SK-N-SH (cell line): ENCODE measurements around the gene MAPK6. TPM values are rescaled to one million over a fixed set of nuclear protein-coding genes. Genes with fewer than 3 reads are reported as not detected.

Experiments used
- ELF1 ChIP-seq: IDR thresholded peaks from 2 replicates; pipeline ENCODE4 v1.4.0; 2012
- EP300 ChIP-seq, 2 experiments: IDR thresholded peaks; 2 replicates each; pipeline versions ENCODE4 v1.4.0 to v1.6.1; 2012; ENCODE audit warnings: borderline replicate concordance in 1 of 2, low read depth in 1 of 2, low read length in 1 of 2
- EZH2phosphoT487 ChIP-seq: fragments of 200-600 bp; sonication (generic); IDR thresholded peaks from 2 replicates; pipeline ENCODE4 v1.6.1; 2017; ENCODE audit warnings: low read depth, mixed run types, mild to moderate bottlenecking, antibody characterized with exemption, moderate library complexity, borderline replicate concordance
- FOSL2 ChIP-seq: IDR thresholded peaks from 2 replicates; pipeline ENCODE4 v1.4.0; 2012; ENCODE audit warnings: low read depth, mild to moderate bottlenecking, moderate library complexity, borderline replicate concordance
- GABPA ChIP-seq: IDR thresholded peaks from 2 replicates; pipeline ENCODE4 v1.4.0; 2012; ENCODE audit warnings: low read depth, mild to moderate bottlenecking
- GATA2 ChIP-seq: sonication (generic); formaldehyde crosslinking; IDR thresholded peaks from 2 replicates; pipeline ENCODE4 v1.5.0; 2020; ENCODE audit warnings: mild to moderate bottlenecking, missing genetic modification reagents
- MAX ChIP-seq: IDR thresholded peaks from 2 replicates; pipeline ENCODE4 v1.4.0; 2012; ENCODE audit warnings: low read depth
- NRF1 ChIP-seq: IDR thresholded peaks from 2 replicates; pipeline ENCODE4 v1.6.1; 2012; ENCODE audit warnings: low read depth, mild to moderate bottlenecking, low read length
- PBX3 ChIP-seq: IDR thresholded peaks from 2 replicates; pipeline ENCODE4; 2012
- POLR2AphosphoS5 ChIP-seq: IDR thresholded peaks from 2 replicates; pipeline ENCODE4 v1.6.1; 2012; ENCODE audit warnings: low read depth, low read length
- RCOR1 ChIP-seq: fragments of 150-350 bp; IDR thresholded peaks from 2 replicates; pipeline ENCODE4 v1.6.1; 2017; ENCODE audit warnings: antibody characterized with exemption, low read length
- SIN3A ChIP-seq: IDR thresholded peaks from 2 replicates; pipeline ENCODE4 v1.6.1; 2012; ENCODE audit warnings: low read depth, mild to moderate bottlenecking, low read length, moderate library complexity, borderline replicate concordance
- TEAD4 ChIP-seq: IDR thresholded peaks from 2 replicates; pipeline ENCODE4 v1.4.0; 2012; ENCODE audit warnings: mild to moderate bottlenecking, borderline replicate concordance; ENCODE audit not compliant: insufficient read depth
- polyA plus RNA-seq, 3 experiments: library from polyadenylated mRNA; depleted of rRNA; stranded (reverse); fragments of >200 nt; gene quantifications; 2 replicates each; pipeline ENCODE4 v1.2.3, GENCODE V29; 2012
- TF ChIP-seq, protein P1 (sequence below): IDR thresholded peaks from 2 replicates; pipeline ENCODE4 v1.6.1; 2012; ENCODE audit warnings: mild to moderate bottlenecking, low read depth, low read length, moderate library complexity

The MAPK6 gene
- polyA plus RNA-seq, 1 of the 3 experiments (the other 2 are of a cell fraction): 16.9 TPM

DNA sequence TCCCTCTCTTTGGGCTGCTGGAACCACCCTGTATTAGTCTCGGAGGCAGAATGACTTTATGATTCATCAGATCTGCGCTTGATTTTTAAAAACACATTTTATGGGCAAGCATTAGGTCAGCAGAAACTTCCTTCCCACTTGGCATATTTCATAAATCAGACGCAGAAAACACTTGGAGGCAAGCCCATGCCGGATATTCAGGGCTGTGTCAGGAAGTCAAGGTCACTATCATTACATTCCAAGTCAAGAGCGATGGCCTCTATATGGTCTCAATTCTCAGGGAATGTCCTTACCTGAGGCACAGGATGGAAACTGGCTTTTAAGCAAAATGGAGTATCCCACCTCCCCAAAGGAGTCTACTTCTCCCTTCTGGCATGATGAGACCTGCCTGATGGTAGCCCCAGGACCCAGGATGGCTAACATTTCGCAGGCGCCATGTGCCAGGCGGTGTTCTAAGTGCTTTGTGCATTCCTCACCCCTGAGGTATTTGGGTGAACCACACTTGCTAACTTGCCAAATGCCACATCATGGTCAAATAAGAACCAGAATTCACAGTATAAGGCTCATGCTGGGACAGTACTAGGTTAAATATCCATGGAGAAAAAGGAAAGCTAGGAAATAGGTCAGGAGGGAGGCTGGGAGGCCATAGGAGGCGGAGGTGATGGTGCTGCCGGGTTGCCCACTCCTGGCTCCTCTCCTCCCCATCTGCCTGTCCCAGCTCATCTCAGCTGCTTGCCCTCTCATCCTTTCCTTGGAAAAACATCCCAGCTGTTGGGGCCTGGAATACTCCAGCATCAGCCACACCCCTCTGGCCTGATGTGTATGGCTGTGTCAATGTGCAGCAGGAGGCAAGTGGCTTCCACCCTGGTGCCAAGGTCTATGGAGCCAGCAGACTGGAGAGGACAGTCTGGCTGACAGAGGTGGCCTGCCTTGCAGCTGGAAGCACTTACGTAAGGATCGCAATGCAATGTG, 74.8 kb downstream of the MAPK6 start (continued):
- TF ChIP-seq PBX3 (peak; percentile 96), EP300 (IDR thresholded peaks at IDR 0.05; ENCODE audit: borderline replicate concordance in 1 of 2, low read depth in 1 of 2, low read length in 1 of 2) (peak; percentile 10 to 96; a peak in 2 of 4 replicates), FOSL2 (peak; percentile 82), SIN3A (peak; percentile 63; the same call in 1 of the 2 replicates), NRF1 (no peak), RCOR1 (no peak), MAX (peak; percentile 87), TEAD4 (peak; percentile 96), GABPA (no peak; the same call in 1 of the 2 replicates), ELF1 (peak; percentile 43; the same call in 1 of the 2 replicates), EZH2phosphoT487 (no peak), GATA2 (CRISPR knock-in tag) (no peak), POLR2AphosphoS5 (peak; percentile 83)
- TF ChIP-seq, protein P1, sequence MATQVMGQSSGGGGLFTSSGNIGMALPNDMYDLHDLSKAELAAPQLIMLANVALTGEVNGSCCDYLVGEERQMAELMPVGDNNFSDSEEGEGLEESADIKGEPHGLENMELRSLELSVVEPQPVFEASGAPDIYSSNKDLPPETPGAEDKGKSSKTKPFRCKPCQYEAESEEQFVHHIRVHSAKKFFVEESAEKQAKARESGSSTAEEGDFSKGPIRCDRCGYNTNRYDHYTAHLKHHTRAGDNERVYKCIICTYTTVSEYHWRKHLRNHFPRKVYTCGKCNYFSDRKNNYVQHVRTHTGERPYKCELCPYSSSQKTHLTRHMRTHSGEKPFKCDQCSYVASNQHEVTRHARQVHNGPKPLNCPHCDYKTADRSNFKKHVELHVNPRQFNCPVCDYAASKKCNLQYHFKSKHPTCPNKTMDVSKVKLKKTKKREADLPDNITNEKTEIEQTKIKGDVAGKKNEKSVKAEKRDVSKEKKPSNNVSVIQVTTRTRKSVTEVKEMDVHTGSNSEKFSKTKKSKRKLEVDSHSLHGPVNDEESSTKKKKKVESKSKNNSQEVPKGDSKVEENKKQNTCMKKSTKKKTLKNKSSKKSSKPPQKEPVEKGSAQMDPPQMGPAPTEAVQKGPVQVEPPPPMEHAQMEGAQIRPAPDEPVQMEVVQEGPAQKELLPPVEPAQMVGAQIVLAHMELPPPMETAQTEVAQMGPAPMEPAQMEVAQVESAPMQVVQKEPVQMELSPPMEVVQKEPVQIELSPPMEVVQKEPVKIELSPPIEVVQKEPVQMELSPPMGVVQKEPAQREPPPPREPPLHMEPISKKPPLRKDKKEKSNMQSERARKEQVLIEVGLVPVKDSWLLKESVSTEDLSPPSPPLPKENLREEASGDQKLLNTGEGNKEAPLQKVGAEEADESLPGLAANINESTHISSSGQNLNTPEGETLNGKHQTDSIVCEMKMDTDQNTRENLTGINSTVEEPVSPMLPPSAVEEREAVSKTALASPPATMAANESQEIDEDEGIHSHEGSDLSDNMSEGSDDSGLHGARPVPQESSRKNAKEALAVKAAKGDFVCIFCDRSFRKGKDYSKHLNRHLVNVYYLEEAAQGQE: peak; percentile 59; the same call in 1 of the 2 replicates
